Activated effector memory CD4-positive, alpha-beta T cell treated with anti-CD3 and anti-CD28 coated beads, Interleukin-2, amount 50 U/mL, for 16 hours (primary cell): ENCODE measurements around the gene SRSF3.

Experiments used
- DNase-seq: peaks from one replicate; pipeline ENCODE4 v3.0.0-alpha.2; 2020

SRSF3 gene

GRCh38 chr6:36605560-36606391 lies 11.6 kb downstream of the SRSF3 start:
- peak; percentile 41 for DNase-seq

- DNase-seq, result peak; percentile 52
Measured at GRCh38 chr6:36607305-36607682, 13.1 kb downstream of the SRSF3 start.

GRCh38 chr6:36607683-36608386 lies 13.7 kb downstream of the SRSF3 start:
- peak; percentile 56 for DNase-seq

- peak; percentile 22 for DNase-seq
Measured at GRCh38 chr6:36608788-36609563, 14.8 kb downstream of the SRSF3 start.

- DNase-seq, result peak; percentile 36
Measured at GRCh38 chr6:36609582-36609981, 15.4 kb downstream of the SRSF3 start.

- DNase-seq, result peak; percentile 49
Measured at GRCh38 chr6:36610041-36610955, 16.1 kb downstream of the SRSF3 start.

GRCh38 chr6:36610956-36611336 lies 16.8 kb downstream of the SRSF3 start:
- DNase-seq, result peak; percentile 53

- peak; percentile 34 for DNase-seq
Measured at GRCh38 chr6:36611679-36612078, 17.5 kb downstream of the SRSF3 start.

GRCh38 chr6:36612101-36612625 lies 18.0 kb downstream of the SRSF3 start:
- DNase-seq, result peak; percentile 54

GRCh38 chr6:36613200-36613995 lies 19.2 kb downstream of the SRSF3 start:
- DNase-seq, result peak; percentile 8

- peak; percentile 76 for DNase-seq
Measured at GRCh38 chr6:36615018-36615761, 21.0 kb downstream of the SRSF3 start.

GRCh38 chr6:36616893-36617521 lies 22.8 kb downstream of the SRSF3 start:
- peak; percentile 53 for DNase-seq

GRCh38 chr6:36618366-36619355 lies 24.5 kb downstream of the SRSF3 start:
- peak; percentile 48 for DNase-seq

- DNase-seq, result peak; percentile 55
Measured at GRCh38 chr6:36621371-36621855, 27.3 kb downstream of the SRSF3 start.

- peak; percentile 43 for DNase-seq
Measured at GRCh38 chr6:36622901-36623546, 28.9 kb downstream of the SRSF3 start.

- peak; percentile 90 for DNase-seq
Measured at GRCh38 chr6:36623547-36624459, 29.6 kb downstream of the SRSF3 start.
